A673 (cell line): ENCODE results near the gene DENND1A.

Experiments used
- CTCF ChIP-seq: fragments of 300-800, 200-600 bp; sonication (generic); conservative IDR thresholded peaks from 2 replicates; pipeline ENCODE4 v1.5.1; 2017; ENCODE audit warnings: low read depth, mild to moderate bottlenecking, antibody characterized with exemption, low read length, moderate library complexity, mixed read lengths
- EZH2 ChIP-seq: fragments of 200-600 bp; sonication (generic); IDR thresholded peaks from 2 replicates; pipeline ENCODE4 v1.6.1; 2017; ENCODE audit warnings: borderline replicate concordance, low read depth, mild to moderate bottlenecking, mixed read lengths, antibody characterized with exemption, low read length; ENCODE audit not compliant: poor library complexity, severe bottlenecking

GRCh38 chr9:123952641-123953495 lies 22.9 kb upstream of the DENND1A start:
- TF ChIP-seq CTCF (no peak), EZH2 (no peak)
